Mesenchymal stem cell (in vitro differentiated cells and primary cell): ENCODE measurements around the gene DNAJC9.

Experiments used
- DNase-seq: peaks from one replicate; pipeline ENCODE4 v3.0.0-alpha.2; 2013
- H2AFZ ChIP-seq: one replicate; pipeline ENCODE4 v1.6.1; 2013; ENCODE audit warnings: low read depth, mild to moderate bottlenecking, control low read depth, inconsistent platforms, low read length, moderate library complexity
- H2AK5ac ChIP-seq: 2 replicates; pipeline ENCODE4 v1.6.1; 2013; ENCODE audit warnings: low read length, moderate library complexity, mild to moderate bottlenecking, inconsistent platforms; ENCODE audit not compliant: severe bottlenecking
- H2BK120ac ChIP-seq: one replicate; pipeline ENCODE4 v1.6.1; 2013; ENCODE audit warnings: low read depth, mild to moderate bottlenecking, inconsistent platforms, low read length, moderate library complexity
- H2BK12ac ChIP-seq, 2 experiments: one replicate each; pipeline ENCODE4 v1.6.1; 2013; ENCODE audit warnings: inconsistent platforms in 2 of 2, low read length in 2 of 2, mild to moderate bottlenecking in 2 of 2, moderate library complexity in 2 of 2, control low read depth in 1 of 2
- H2BK15ac ChIP-seq: one replicate; pipeline ENCODE4 v1.6.1; 2013; ENCODE audit warnings: mild to moderate bottlenecking, low read depth, inconsistent platforms; ENCODE audit not compliant: poor library complexity, severe bottlenecking
- H2BK5ac ChIP-seq: 2 replicates; pipeline ENCODE4 v1.6.1; 2013; ENCODE audit warnings: low read depth, mild to moderate bottlenecking, low read length, control low read depth, inconsistent platforms; ENCODE audit not compliant: poor library complexity, severe bottlenecking
- H3K14ac ChIP-seq, 2 experiments: one replicate each; pipeline ENCODE4 v1.6.1; 2013; ENCODE audit warnings: inconsistent platforms in 2 of 2, low read length in 2 of 2, control low read depth in 1 of 2, mild to moderate bottlenecking in 1 of 2, moderate library complexity in 1 of 2
- H3K18ac ChIP-seq, 2 experiments: one replicate each; pipeline ENCODE4 v1.6.1; 2013; ENCODE audit warnings: inconsistent platforms in 2 of 2, low read length in 2 of 2, control low read depth in 1 of 2, low read depth in 1 of 2, mild to moderate bottlenecking in 1 of 2
- H3K23ac ChIP-seq, 2 experiments: one replicate each; pipeline ENCODE4 v1.6.1; 2013; ENCODE audit warnings: inconsistent platforms in 2 of 2, low read length in 2 of 2, mild to moderate bottlenecking in 2 of 2, moderate library complexity in 2 of 2, control low read depth in 1 of 2
- H3K27ac ChIP-seq: 2 replicates; pipeline ENCODE4 v1.5.1; 2013; ENCODE audit warnings: mild to moderate bottlenecking, moderate library complexity, low read length, control low read depth, inconsistent platforms; ENCODE audit not compliant: poor library complexity, severe bottlenecking
- H3K27me3 ChIP-seq, 2 experiments: 2 replicates each; pipeline versions ENCODE4 v1.6.1 to v1.7.0; 2013; ENCODE audit warnings: low read length in 2 of 2, mild to moderate bottlenecking in 2 of 2, moderate library complexity in 2 of 2, control low read depth in 1 of 2, inconsistent platforms in 1 of 2; ENCODE audit not compliant: control insufficient read depth in 1 of 2, insufficient read depth in 1 of 2
- H3K36me3 ChIP-seq, 2 experiments: 2 replicates each; pipeline versions ENCODE4 v1.6.1 to v1.7.0; 2013; ENCODE audit warnings: low read length in 2 of 2, control low read depth in 1 of 2, inconsistent platforms in 1 of 2, low read depth in 1 of 2, mild to moderate bottlenecking in 1 of 2; ENCODE audit not compliant: insufficient read depth in 2 of 2, control insufficient read depth in 1 of 2
- H3K4ac ChIP-seq, 2 experiments: one replicate each; pipeline ENCODE4 v1.6.1; 2013; ENCODE audit warnings: inconsistent platforms in 2 of 2, low read length in 2 of 2, mild to moderate bottlenecking in 2 of 2, moderate library complexity in 2 of 2, control low read depth in 1 of 2, low read depth in 1 of 2
- H3K4me1 ChIP-seq: 2 replicates; pipeline ENCODE4 v1.6.1; 2013; ENCODE audit warnings: low read depth, low read length, control low read depth; ENCODE audit not compliant: control insufficient read depth, insufficient read depth
- H3K4me2 ChIP-seq: 2 replicates; pipeline ENCODE4 v1.6.1; 2013; ENCODE audit warnings: low read length, mild to moderate bottlenecking, inconsistent platforms; ENCODE audit not compliant: poor library complexity, severe bottlenecking
- H3K4me3 ChIP-seq, 2 experiments: 2 replicates each; pipeline versions ENCODE4 v1.5.1 to v1.7.0; 2013; ENCODE audit warnings: low read length in 2 of 2, mild to moderate bottlenecking in 2 of 2, control low read depth in 1 of 2, low read depth in 1 of 2; ENCODE audit not compliant: insufficient read depth in 1 of 2
- H3K79me1 ChIP-seq: replicated peaks from 2 replicates; pipeline ENCODE4 v1.6.1; 2013; ENCODE audit warnings: mild to moderate bottlenecking, control low read depth, low read length, inconsistent platforms; ENCODE audit not compliant: poor library complexity, severe bottlenecking
- H3K9ac ChIP-seq: 2 replicates; pipeline ENCODE4 v1.7.0; 2013; ENCODE audit warnings: mild to moderate bottlenecking, low read length, moderate library complexity
- H3K9me3 ChIP-seq: 2 replicates; pipeline ENCODE4 v1.7.0; 2013; ENCODE audit warnings: mild to moderate bottlenecking, low read length; ENCODE audit not compliant: control insufficient read depth
- H4K8ac ChIP-seq: one replicate; pipeline ENCODE4 v1.6.1; 2013; ENCODE audit warnings: inconsistent platforms, mild to moderate bottlenecking, low read length, moderate library complexity
- H4K91ac ChIP-seq: one replicate; pipeline ENCODE4 v1.6.1; 2013; ENCODE audit warnings: mild to moderate bottlenecking, low read length, inconsistent platforms
- WGBS: methylation state at CpG from one replicate; pipeline ENCODE4 v1.1.7; 2013; ENCODE audit warnings: mixed read lengths; 5-methylcytosine and 5-hydroxymethylcytosine counted together

Gene DNAJC9

GRCh38 chr10:73229567-73229966 is 17.5 kb downstream of the DNAJC9 start:
- H2BK5ac ChIP-seq, result no peak overlapping the region
- WGBS, result 95% methylated on average over 6 of the region's 6 CpGs
- no peak overlapping the region for H3K4ac ChIP-seq
- H3K9ac ChIP-seq, result no peak overlapping the region
- H3K18ac ChIP-seq, result no peak overlapping the region
- no peak overlapping the region for H2AFZ ChIP-seq
- no peak for DNase-seq
- H3K36me3 ChIP-seq, result peaks cover under 1 to 64% of the 10 kb centered on the region in 2 experiments
- no peaks in the 10 kb centered on the region for H3K4me1 ChIP-seq
- no peak overlapping the region for H2AK5ac ChIP-seq
- no peaks in the 10 kb centered on the region for H3K9me3 ChIP-seq
- no peak overlapping the region for H3K14ac ChIP-seq
- H2BK12ac ChIP-seq, result no peak overlapping the region
- H3K4me3 ChIP-seq, result no peak overlapping the region
- H2BK15ac ChIP-seq, result no peak overlapping the region
- no peak overlapping the region for H4K91ac ChIP-seq
- H3K79me1 ChIP-seq, result peaks cover 1% of the 10 kb centered on the region
- no peak overlapping the region for H3K27ac ChIP-seq
- no peak overlapping the region for H2BK120ac ChIP-seq
- no peak overlapping the region for H3K23ac ChIP-seq
- no peak overlapping the region for H4K8ac ChIP-seq
- no peaks in the 10 kb centered on the region for H3K27me3 ChIP-seq
- H3K4me2 ChIP-seq, result no peak overlapping the region

- no peak for DNase-seq
- Histone ChIP-seq H3K9me3 (no peaks in the 10 kb centered on the region), H2AFZ (no peak overlapping the region), H3K4me2 (no peak overlapping the region), H2BK15ac (no peak overlapping the region), H2BK5ac (no peak overlapping the region), H3K27ac (no peak overlapping the region), H3K4me3 (no peak overlapping the region), H3K14ac (no peak overlapping the region), H3K36me3 (peaks cover 0 to 55% of the 10 kb centered on the region in 2 experiments), H3K4me1 (no peaks in the 10 kb centered on the region), H2BK120ac (no peak overlapping the region), H3K27me3 (no peaks in the 10 kb centered on the region), H3K79me1 (no peaks in the 10 kb centered on the region), H3K18ac (no peak overlapping the region), H4K91ac (no peak overlapping the region), H3K23ac (no peak overlapping the region), H3K4ac (no peak overlapping the region), H2BK12ac (no peak overlapping the region), H4K8ac (no peak overlapping the region), H2AK5ac (no peak overlapping the region), H3K9ac (no peak overlapping the region)
- 100% methylated on average over 2 of the region's 3 CpGs for WGBS
These were observed 18.8 kb downstream of the DNAJC9 start for GRCh38 chr10:73228247-73228646.

GRCh38 chr10:73226663-73227062 is 20.4 kb downstream of the DNAJC9 start:
- no peaks in the 10 kb centered on the region for H3K4me1 ChIP-seq
- no peak overlapping the region for H3K4me2 ChIP-seq
- peaks cover 0 to 41% of the 10 kb centered on the region in 2 experiments for H3K36me3 ChIP-seq
- no peak overlapping the region for H3K23ac ChIP-seq
- H2AFZ ChIP-seq, result no peak overlapping the region
- no peak overlapping the region for H2BK12ac ChIP-seq
- no peak overlapping the region for H2AK5ac ChIP-seq
- H3K9me3 ChIP-seq, result no peaks in the 10 kb centered on the region
- H4K91ac ChIP-seq, result no peak overlapping the region
- no peak overlapping the region for H3K14ac ChIP-seq
- H2BK5ac ChIP-seq, result no peak overlapping the region
- no peak overlapping the region for H3K4ac ChIP-seq
- no peak overlapping the region for H3K18ac ChIP-seq
- no peak overlapping the region for H4K8ac ChIP-seq
- no peaks in the 10 kb centered on the region for H3K27me3 ChIP-seq
- DNase-seq, result no peak
- no peak overlapping the region for H2BK120ac ChIP-seq
- no peak overlapping the region for H3K9ac ChIP-seq
- no peak overlapping the region for H2BK15ac ChIP-seq
- no peak overlapping the region for H3K27ac ChIP-seq
- no peak overlapping the region for H3K4me3 ChIP-seq
- peaks cover 1% of the 10 kb centered on the region for H3K79me1 ChIP-seq

- DNase-seq, result no peak
- Histone ChIP-seq H3K14ac (no peak overlapping the region), H4K91ac (no peak overlapping the region), H2BK15ac (no peak overlapping the region), H3K23ac (no peak overlapping the region), H4K8ac (no peak overlapping the region), H3K4me3 (no peak overlapping the region), H3K27ac (no peak overlapping the region), H3K4me1 (no peaks in the 10 kb centered on the region), H2BK12ac (no peak overlapping the region), H3K27me3 (no peaks in the 10 kb centered on the region), H3K9me3 (no peaks in the 10 kb centered on the region), H2AK5ac (no peak overlapping the region), H2BK5ac (no peak overlapping the region), H3K4ac (no peak overlapping the region), H2BK120ac (no peak overlapping the region), H3K36me3 (peaks cover 0 to 30% of the 10 kb centered on the region in 2 experiments), H3K9ac (no peak overlapping the region), H3K79me1 (peaks cover 2% of the 10 kb centered on the region), H3K18ac (no peak overlapping the region), H2AFZ (no peak overlapping the region), H3K4me2 (no peak overlapping the region)
These were observed 21.5 kb downstream of the DNAJC9 start for GRCh38 chr10:73225518-73225917.
